ENCODE results near the gene SLC22A2.
"Not testable (repeated sequence)": the region's sequence is repeated elsewhere in the genome, so short reads cannot be mapped to it uniquely, and the experiment has no call there.

Gene SLC22A2

GRCh38 chr6:160248538-160248937 lies 10.1 kb downstream of the SLC22A2 start:
- DNase-seq (ENCODE audit: low spot score) = no peak

- DNase-seq (ENCODE audit: low spot score) = no peak
Measured at GRCh38 chr6:160247457-160247883, 11.2 kb downstream of the SLC22A2 start.

- no peak for DNase-seq (ENCODE audit: low spot score)
Measured at GRCh38 chr6:160240691-160241084, 17.9 kb downstream of the SLC22A2 start.

GRCh38 chr6:160239929-160240690 lies 18.5 kb downstream of the SLC22A2 start:
- DNase-seq (ENCODE audit: low spot score) = no peak

GRCh38 chr6:160238761-160239751 lies 19.6 kb downstream of the SLC22A2 start:
- DNase-seq (ENCODE audit: low spot score) = no peak

GRCh38 chr6:160238278-160238711 lies 20.3 kb downstream of the SLC22A2 start:
- no peak for DNase-seq (ENCODE audit: low spot score)

- not testable (repeated sequence) for DNase-seq (ENCODE audit: low spot score)
Measured at GRCh38 chr6:160237597-160238275, 20.9 kb downstream of the SLC22A2 start.

GRCh38 chr6:160236235-160236872 lies 22.3 kb downstream of the SLC22A2 start:
- not testable (repeated sequence) for DNase-seq (ENCODE audit: low spot score)

- DNase-seq (ENCODE audit: low spot score) = not testable (repeated sequence)
Measured at GRCh38 chr6:160233950-160234640, 24.5 kb downstream of the SLC22A2 start.

GRCh38 chr6:160227769-160228161 lies 30.9 kb downstream of the SLC22A2 start:
- no peak for DNase-seq (ENCODE audit: low spot score)

GRCh38 chr6:160227038-160227768 lies 31.4 kb downstream of the SLC22A2 start:
- DNase-seq (ENCODE audit: low spot score) = no peak

GRCh38 chr6:160226118-160226591 lies 32.5 kb downstream of the SLC22A2 start:
- no peak for DNase-seq (ENCODE audit: low spot score)

GRCh38 chr6:160224639-160225237 lies 33.9 kb downstream of the SLC22A2 start:
- DNase-seq (ENCODE audit: low spot score) = no peak

GRCh38 chr6:160222491-160222890 lies 36.1 kb downstream of the SLC22A2 start:
- no peak for DNase-seq (ENCODE audit: low spot score)

- DNase-seq (ENCODE audit: low spot score) = no peak
Measured at GRCh38 chr6:160221918-160222317, 36.7 kb downstream of the SLC22A2 start.

GRCh38 chr6:160221423-160221822 lies 37.2 kb downstream of the SLC22A2 start:
- DNase-seq (ENCODE audit: low spot score) = no peak

GRCh38 chr6:160218810-160219209 lies 39.8 kb downstream of the SLC22A2 start:
- DNase-seq (ENCODE audit: low spot score) = no peak

- no peak for DNase-seq (ENCODE audit: low spot score)
Measured at GRCh38 chr6:160217863-160218262, 40.8 kb downstream of the SLC22A2 start.

GRCh38 chr6:160217073-160217472 lies 41.5 kb downstream of the SLC22A2 start:
- no peak for DNase-seq (ENCODE audit: low spot score)

- DNase-seq (ENCODE audit: low spot score) = no peak
Measured at GRCh38 chr6:160215232-160215631, 43.4 kb downstream of the SLC22A2 start.
